HUDEP-2 (cell line): ENCODE measurements around the gene CEP57L1.
"Not testable (repeated sequence)": the region's sequence is repeated elsewhere in the genome, so short reads cannot be mapped to it uniquely, and the experiment has no call there.

Experiments used
- DNase-seq, 76 experiments: peaks; one replicate each; lab custom pipeline; 2025; ENCODE audit not compliant: unreplicated experiment in 76 of 76; lab: John Stamatoyannopoulos, UW

CEP57L1 gene

GRCh38 chr6:109073344-109074132 lies 21.8 kb upstream of the CEP57L1 start:
- DNase-seq, result peak in 43 of 76 experiments; percentile 9 to 81 (median 55)

GRCh38 chr6:109074133-109074415 lies 21.2 kb upstream of the CEP57L1 start:
- no peak for DNase-seq

GRCh38 chr6:109075934-109076333 lies 19.4 kb upstream of the CEP57L1 start:
- no peak for DNase-seq

GRCh38 chr6:109076377-109076776 lies 18.9 kb upstream of the CEP57L1 start:
- DNase-seq, result peak in 9 of 76 experiments; percentile 4 to 29 (median 20)

- DNase-seq, result no peak
These were observed 15.3 kb upstream of the CEP57L1 start for GRCh38 chr6:109079981-109080380.

- DNase-seq, result no peak
These were observed 14.3 kb upstream of the CEP57L1 start for GRCh38 chr6:109081026-109081425.

GRCh38 chr6:109081516-109082187 lies 13.7 kb upstream of the CEP57L1 start:
- DNase-seq, result no peak

DNA sequence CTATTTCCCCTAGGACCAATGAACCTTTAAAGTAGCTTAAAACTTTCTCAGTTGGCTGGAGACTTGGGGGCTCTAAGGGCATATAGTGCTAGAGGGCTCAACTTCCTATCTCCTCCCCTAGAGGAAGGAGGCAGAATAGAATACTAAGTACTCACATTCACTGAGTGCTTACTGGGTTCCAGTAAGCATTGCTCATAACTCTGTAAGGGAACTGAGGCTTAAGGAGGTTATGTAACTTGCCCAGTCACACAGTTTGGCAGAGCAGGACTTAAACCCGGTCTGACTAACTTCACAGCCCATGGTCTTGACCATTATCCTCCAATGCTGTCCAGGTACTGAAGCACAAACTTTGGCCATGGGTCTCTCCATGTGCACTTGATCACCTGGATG lies 13.1 kb upstream of the CEP57L1 start:
- DNase-seq, result no peak

DNA sequence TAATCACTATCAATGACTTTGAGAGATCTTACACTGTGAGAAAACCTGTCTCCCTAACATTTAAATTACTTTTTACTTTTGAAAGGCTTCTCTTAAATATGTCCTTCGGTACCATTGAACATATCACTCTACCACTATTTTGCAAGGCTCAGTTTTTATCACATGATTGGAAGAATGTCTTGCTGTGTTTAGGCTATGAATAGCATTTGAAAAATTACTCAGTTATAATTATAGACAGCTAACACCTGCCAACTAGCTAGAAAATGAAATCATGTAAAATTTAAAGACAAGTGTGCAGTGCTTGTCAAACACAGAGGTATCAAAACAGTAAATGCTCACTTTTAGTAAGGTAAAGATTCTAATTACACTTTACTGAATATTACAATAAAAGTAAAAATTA lies 11.7 kb upstream of the CEP57L1 start:
- no peak for DNase-seq

DNA sequence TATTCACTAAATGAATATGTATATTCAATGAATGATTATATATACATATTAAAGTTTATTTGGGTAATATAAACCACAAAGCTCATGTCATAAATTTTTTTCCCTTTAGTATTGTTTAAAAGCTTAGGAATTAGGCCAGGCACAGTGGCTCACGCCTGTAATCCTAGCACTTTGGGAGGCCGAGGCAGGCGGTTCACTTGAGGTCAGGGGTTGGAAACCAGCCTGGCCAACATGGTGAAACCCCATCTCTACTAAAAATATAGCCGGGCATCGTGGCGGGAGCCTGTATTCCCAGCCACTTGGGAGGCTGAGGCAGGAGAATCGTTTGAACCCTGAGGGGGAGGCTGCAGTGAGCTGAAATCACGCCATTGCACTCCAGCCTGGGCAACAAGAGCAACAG lies 11.2 kb upstream of the CEP57L1 start:
- not testable (repeated sequence) for DNase-seq

DNA sequence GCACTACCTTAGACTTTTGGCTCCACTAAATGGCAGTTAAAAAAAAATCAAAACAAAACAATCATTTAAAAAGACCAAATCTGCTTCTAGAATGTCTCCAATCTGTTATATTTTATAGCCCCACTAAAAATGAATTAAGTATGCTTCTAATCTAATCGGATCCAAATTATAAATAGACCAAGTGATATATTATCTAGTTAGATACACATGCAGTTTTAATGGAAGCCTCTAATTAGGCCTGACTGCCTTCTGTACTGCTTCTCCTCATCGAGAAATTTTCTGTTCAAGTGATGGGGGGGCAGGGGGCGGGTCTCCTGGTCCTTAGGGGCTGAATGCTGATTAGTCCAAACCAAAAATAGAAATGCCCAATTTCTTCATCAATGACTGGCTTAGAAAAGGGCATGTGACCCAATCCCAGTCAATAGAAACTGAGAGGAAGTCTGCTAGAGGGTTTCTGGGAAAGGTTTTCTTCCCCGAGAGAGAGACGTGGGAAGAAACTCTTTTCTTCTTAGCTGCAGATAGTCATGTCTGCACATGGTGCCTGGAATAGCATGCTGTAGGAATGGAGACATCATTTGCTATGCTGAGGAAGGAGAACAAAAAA lies 7.5 kb upstream of the CEP57L1 start:
- no peak for DNase-seq

DNA sequence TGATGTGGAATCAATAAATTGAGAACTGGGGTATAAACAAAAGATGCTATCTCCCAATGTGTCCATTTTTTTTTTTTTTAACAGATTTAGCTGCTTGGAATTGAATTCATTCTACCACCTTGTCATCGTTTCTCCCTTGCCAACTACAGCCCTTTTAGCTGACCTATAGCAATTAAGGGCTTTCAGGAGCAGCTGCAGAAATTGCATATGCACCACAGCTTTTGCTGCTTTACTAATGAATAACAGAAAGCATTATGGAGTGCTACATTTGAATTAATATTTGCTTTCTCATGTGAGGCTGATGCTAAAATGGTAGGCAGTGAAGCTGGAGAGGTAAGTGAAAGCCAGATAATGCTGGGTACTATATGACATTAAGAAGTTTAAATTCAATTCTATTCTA lies 6.3 kb upstream of the CEP57L1 start:
- no peak for DNase-seq

DNA sequence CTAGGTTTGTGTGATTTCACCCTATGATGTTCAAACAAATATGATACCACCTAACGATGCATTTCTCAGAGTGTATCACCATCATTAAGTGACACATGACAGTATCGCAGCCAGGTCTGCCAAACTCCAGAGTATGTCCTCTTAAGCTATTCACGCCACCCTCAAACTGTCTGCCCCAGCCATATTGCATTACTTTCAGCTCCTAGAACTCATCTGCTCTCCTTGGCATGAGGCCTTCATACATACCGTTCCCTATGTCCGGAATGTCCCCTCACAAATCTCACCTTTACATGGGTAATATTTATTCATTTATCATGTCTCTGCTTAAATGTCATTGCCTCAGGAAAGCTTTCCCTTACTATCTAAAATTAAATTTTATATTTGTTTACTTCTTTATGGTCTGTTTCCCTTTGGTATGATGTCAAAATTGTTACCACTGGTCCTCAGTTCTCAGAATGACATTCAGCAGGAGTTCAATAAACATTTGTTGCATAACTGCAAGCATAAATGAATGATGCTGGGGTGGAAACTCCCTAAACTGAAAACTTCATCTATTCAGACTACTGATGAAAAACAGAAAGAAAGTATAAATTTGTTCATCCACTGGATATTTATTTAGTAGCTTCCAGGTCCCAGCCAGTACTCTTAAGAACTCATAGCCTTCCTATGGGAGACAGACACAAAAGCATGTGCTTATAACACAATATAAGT lies 3.8 kb upstream of the CEP57L1 start:
- DNase-seq, result no peak

- no peak for DNase-seq
These were observed 3.2 kb upstream of the CEP57L1 start for GRCh38 chr6:109092074-109092473.

DNA sequence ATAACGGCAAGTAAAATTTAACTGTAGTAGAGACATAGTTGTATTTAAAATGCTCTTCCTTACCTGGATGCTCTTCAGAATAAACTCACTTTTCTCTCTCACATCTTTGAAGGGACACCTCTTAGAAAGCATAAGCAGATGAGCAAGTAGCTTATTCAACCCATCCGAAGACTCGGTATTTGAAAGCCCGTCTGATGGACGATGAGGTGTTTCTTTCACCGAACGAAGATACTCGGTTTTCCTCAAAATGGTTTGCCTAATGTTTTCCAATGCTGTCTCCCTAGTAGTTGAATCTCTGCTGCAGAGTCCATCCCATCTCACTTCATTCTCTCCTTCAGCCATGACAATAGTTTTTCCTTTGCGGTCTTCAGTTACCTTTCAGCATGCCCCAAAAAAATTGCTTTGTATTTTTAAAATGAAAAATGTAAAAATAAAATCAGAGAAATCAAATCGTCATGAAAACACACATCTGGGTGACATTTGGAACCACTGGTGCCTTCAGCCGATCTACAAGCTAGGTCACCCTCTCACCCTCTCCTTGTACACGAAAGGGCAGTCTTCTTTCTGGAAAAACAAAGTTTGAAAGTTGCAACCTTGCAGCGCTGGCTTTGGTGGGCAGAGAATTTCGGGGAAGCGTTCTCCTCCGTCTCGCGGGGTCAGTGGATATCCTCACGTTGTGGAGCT lies 1.4 kb upstream of the CEP57L1 start:
- DNase-seq, result peak in 1 of 76 experiments; percentile 21

GRCh38 chr6:109094416-109095035 lies 781 bp upstream of the CEP57L1 start, which contains the start of gene SESN1:
TSS of gene SESN1 (minus strand) at chr6:109094846. CDS start at chr6:109094073, 773 bp downstream.
- peak in 75 of 76 experiments; percentile 44 to 99 (median 90) for DNase-seq

DNA sequence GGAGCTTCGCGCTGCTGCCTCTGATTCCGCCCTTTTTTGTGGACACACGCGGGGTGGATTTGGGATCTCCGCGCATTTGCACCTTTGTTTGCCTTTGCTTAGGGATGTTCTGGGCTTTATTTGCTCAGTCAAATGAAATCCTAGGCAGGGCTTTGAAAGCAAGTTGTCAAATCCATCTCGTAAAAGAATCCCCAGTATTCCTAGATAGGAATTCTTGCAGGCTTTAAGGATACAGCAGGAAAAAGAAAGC lies 453 bp downstream of the CEP57L1 start:
- no peak for DNase-seq

GRCh38 chr6:109096208-109096607 lies 901 bp downstream of the CEP57L1 start:
- DNase-seq, result no peak

DNA sequence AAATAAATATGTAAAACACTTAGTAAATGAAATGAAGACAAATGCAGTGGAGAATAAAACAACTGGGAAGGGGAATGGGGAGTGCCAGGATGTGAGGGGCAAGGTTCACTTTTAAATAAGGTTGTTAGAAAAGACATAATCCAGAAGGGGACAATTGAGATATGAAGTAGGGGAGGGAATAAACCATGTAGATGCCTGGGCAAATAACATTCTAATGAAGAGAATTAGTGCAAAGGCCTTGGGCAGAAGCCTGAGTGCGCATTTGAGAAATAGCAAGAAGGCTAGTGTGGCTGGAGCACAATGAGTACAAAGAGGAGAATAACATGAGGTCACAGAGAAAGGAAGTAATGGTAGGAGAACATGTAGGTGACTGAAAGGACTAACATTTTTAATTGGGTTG lies 2.4 kb downstream of the CEP57L1 start:
- no peak for DNase-seq

DNA sequence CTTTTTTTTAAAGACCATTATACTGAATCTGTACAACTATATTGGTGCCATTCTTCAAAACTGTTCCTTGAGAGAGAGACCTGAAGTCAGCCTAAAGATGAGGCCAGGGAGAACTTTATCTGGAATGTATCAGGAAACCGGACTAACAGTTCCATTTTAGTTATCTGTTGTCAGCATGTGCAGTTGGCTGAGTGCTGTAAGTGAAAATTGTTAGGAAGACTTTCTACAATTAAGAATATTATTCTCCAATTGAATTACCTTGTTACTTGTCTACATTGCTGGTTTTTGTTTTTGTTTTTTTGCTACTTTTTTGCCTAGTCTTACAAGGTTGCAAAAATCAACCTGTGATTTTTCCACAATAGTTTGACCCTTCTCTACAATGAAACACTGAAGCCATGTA lies 7.5 kb downstream of the CEP57L1 start:
- peak in 15 of 76 experiments; percentile 11 to 68 (median 32) for DNase-seq

- DNase-seq, result no peak
These were observed 8.6 kb downstream of the CEP57L1 start for GRCh38 chr6:109103942-109104341.
